ENCODE data around the gene OR9A4.

DNA sequence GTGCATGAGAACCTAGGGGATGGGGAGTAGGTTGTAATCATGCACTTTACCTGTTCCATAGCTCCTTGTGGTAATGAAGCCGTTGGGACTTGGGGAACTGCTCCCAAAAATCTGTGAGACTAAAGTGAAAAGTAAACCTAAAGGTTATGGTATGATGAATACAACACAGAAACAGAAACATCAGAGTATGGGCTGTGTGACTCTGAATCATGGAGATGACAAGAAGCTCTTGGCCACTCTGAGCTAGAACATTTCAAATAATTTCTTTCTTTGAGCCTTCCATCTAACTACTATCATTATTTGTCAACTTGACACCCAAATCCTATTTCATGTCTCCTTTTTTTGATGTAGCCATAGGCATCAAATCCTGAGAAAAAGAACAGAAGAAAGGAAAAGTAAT is 27.6 kb downstream of the OR9A4 start:
- TF ChIP-seq, protein P1, sequence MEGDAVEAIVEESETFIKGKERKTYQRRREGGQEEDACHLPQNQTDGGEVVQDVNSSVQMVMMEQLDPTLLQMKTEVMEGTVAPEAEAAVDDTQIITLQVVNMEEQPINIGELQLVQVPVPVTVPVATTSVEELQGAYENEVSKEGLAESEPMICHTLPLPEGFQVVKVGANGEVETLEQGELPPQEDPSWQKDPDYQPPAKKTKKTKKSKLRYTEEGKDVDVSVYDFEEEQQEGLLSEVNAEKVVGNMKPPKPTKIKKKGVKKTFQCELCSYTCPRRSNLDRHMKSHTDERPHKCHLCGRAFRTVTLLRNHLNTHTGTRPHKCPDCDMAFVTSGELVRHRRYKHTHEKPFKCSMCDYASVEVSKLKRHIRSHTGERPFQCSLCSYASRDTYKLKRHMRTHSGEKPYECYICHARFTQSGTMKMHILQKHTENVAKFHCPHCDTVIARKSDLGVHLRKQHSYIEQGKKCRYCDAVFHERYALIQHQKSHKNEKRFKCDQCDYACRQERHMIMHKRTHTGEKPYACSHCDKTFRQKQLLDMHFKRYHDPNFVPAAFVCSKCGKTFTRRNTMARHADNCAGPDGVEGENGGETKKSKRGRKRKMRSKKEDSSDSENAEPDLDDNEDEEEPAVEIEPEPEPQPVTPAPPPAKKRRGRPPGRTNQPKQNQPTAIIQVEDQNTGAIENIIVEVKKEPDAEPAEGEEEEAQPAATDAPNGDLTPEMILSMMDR (IDR thresholded peaks at IDR 0.05) = no peak
- TF ChIP-seq E2F1 (CRISPR knock-in tag; IDR thresholded peaks at IDR 0.05) = no peak

All from WTC11 (cell line).